Activated CD8-positive, alpha-beta memory T cell treated with anti-CD3 and anti-CD28 coated beads for 1 hour (primary cell): ENCODE measurements around the gene ERCC5.
A peak's percentile ranks its signal among the peaks of the same experiment; 100 is the strongest.

Experiments used
- DNase-seq, 2 donors: peaks; one replicate each; pipeline ENCODE4 v3.0.0-alpha.2; 2020; ENCODE audit warnings: low read depth in 1 of 2; ENCODE audit errors: extremely low read depth in 1 of 2

ERCC5 gene

GRCh38 chr13:102839462-102839861 is 6.4 kb upstream of the ERCC5 start:
- DNase-seq = no peak

GRCh38 chr13:102845289-102845629 is 573 bp upstream of the ERCC5 start:
- DNase-seq = no peak

- DNase-seq = peak in 1 of 2 donors; percentile 13
Observed at GRCh38 chr13:102846261-102847015, 606 bp downstream of the ERCC5 start.

GRCh38 chr13:102847272-102848234 is 1.7 kb downstream of the ERCC5 start:
- no peak for DNase-seq

- DNase-seq = no peak
Observed at GRCh38 chr13:102848956-102849355, 3.1 kb downstream of the ERCC5 start.

- no peak for DNase-seq
Observed at GRCh38 chr13:102852556-102852955, 6.7 kb downstream of the ERCC5 start.

GRCh38 chr13:102854675-102855074 is 8.8 kb downstream of the ERCC5 start:
- DNase-seq = no peak

GRCh38 chr13:102856557-102856956 is 10.7 kb downstream of the ERCC5 start:
- DNase-seq = no peak

GRCh38 chr13:102862624-102863210 is 16.9 kb downstream of the ERCC5 start:
- no peak for DNase-seq

- DNase-seq = no peak
Observed at GRCh38 chr13:102863590-102863989, 17.8 kb downstream of the ERCC5 start.

- DNase-seq = no peak
Observed at GRCh38 chr13:102868366-102868936, 22.6 kb downstream of the ERCC5 start.

- DNase-seq = no peak
Observed at GRCh38 chr13:102869948-102870676, 24.3 kb downstream of the ERCC5 start.

GRCh38 chr13:102870677-102871415 is 25.0 kb downstream of the ERCC5 start:
- DNase-seq = peak in 1 of 2 donors; percentile 13

- DNase-seq = no peak
Observed at GRCh38 chr13:102872131-102872530, 26.3 kb downstream of the ERCC5 start.

GRCh38 chr13:102872531-102872930 is 26.7 kb downstream of the ERCC5 start:
- DNase-seq = no peak

GRCh38 chr13:102873653-102874052 is 27.8 kb downstream of the ERCC5 start:
- DNase-seq = no peak

GRCh38 chr13:102875256-102875655 is 29.4 kb downstream of the ERCC5 start:
- no peak for DNase-seq

GRCh38 chr13:102877303-102877702 is 31.5 kb downstream of the ERCC5 start:
- no peak for DNase-seq

GRCh38 chr13:102878481-102878880 is 32.6 kb downstream of the ERCC5 start:
- no peak for DNase-seq
